Measurements from ENCODE around the gene STK11.

DNA sequence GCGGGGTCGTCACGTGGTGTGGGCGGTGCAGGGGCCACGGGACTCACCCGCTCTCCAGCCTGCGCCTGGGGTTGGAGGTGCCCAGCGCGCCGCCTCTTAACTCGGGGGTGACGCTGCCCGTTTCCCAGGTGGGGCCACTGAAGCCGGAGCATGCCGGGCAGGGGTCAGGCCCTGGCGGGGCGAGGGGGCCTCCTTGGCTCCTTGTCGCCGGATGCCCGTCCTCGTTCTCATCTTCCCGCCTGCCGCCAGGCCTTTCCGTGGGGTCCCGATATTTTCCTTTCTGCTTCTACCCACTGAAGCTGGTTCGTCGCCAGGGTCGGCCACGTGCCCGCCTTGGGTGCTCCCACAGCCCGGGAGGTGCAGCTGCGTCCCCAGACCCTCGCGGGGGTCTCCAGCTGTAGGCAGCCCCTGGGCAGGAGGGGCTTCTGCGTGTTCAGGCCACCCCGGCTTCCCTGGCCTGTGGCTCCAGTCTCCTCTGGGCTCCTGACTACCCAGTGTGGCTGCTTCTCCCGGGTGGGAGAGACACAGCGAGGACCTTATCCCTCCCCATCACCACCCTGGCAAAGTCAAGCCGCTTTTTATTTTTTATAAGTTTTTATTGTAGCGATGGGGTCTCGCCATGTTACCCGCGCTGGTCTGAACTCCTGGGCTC lies 70.5 kb downstream of the STK11 start:
- TF ChIP-seq, protein P1, sequence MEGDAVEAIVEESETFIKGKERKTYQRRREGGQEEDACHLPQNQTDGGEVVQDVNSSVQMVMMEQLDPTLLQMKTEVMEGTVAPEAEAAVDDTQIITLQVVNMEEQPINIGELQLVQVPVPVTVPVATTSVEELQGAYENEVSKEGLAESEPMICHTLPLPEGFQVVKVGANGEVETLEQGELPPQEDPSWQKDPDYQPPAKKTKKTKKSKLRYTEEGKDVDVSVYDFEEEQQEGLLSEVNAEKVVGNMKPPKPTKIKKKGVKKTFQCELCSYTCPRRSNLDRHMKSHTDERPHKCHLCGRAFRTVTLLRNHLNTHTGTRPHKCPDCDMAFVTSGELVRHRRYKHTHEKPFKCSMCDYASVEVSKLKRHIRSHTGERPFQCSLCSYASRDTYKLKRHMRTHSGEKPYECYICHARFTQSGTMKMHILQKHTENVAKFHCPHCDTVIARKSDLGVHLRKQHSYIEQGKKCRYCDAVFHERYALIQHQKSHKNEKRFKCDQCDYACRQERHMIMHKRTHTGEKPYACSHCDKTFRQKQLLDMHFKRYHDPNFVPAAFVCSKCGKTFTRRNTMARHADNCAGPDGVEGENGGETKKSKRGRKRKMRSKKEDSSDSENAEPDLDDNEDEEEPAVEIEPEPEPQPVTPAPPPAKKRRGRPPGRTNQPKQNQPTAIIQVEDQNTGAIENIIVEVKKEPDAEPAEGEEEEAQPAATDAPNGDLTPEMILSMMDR (IDR thresholded peaks at IDR 0.05; ENCODE audit: low read depth, low read length) = no peak
- TF ChIP-seq POLR2A (IDR thresholded peaks at IDR 0.05; ENCODE audit: extremely low read depth, insufficient read length) (no peak), MYC (IDR thresholded peaks at IDR 0.05; ENCODE audit: low read depth, low read length) (no peak; the same call in 1 of the 2 replicates)
- TF ChIP-seq, protein P2, sequence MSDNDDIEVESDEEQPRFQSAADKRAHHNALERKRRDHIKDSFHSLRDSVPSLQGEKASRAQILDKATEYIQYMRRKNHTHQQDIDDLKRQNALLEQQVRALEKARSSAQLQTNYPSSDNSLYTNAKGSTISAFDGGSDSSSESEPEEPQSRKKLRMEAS (IDR thresholded peaks at IDR 0.05; ENCODE audit: low read depth, low read length) = no peak

All from NB4 (cell line).